NCI-H2196 treated with DMSO at 0.1 percent for 48 hours (cell line): Measurements from ENCODE around the gene CNTF.

ENCODE experiments used
- DNase-seq: peaks from one replicate; lab custom pipeline; 2025; ENCODE audit not compliant: unreplicated experiment; lab: John Stamatoyannopoulos, UW

CNTF gene

GRCh38 chr11:58606930-58607714 lies 15.3 kb upstream of the CNTF start:
- DNase-seq, result no peak

GRCh38 chr11:58608331-58608730 lies 14.1 kb upstream of the CNTF start:
- no peak for DNase-seq

GRCh38 chr11:58609723-58610122 lies 12.7 kb upstream of the CNTF start:
- no peak for DNase-seq

GRCh38 chr11:58613228-58613627 lies 9.2 kb upstream of the CNTF start:
- no peak for DNase-seq

- no peak for DNase-seq
Measured at GRCh38 chr11:58615559-58615958, 6.9 kb upstream of the CNTF start.

GRCh38 chr11:58616594-58616993 lies 5.9 kb upstream of the CNTF start:
- DNase-seq, result peak; percentile 13

- DNase-seq, result no peak
Measured at GRCh38 chr11:58617976-58618557, 4.4 kb upstream of the CNTF start.

GRCh38 chr11:58621586-58622262 lies 741 bp upstream of the CNTF start:
- DNase-seq, result no peak

GRCh38 chr11:58625086-58625485 lies 2.6 kb downstream of the CNTF start:
- no peak for DNase-seq

GRCh38 chr11:58625826-58626460 lies 3.5 kb downstream of the CNTF start:
- no peak for DNase-seq

- no peak for DNase-seq
Measured at GRCh38 chr11:58626934-58627483, 4.5 kb downstream of the CNTF start.

- no peak for DNase-seq
Measured at GRCh38 chr11:58628446-58628845, 6.0 kb downstream of the CNTF start.

GRCh38 chr11:58629857-58630256 lies 7.4 kb downstream of the CNTF start:
- peak; percentile 30 for DNase-seq

- DNase-seq, result no peak
Measured at GRCh38 chr11:58631378-58631777, 8.9 kb downstream of the CNTF start.

GRCh38 chr11:58632510-58632909 lies 10.0 kb downstream of the CNTF start:
- DNase-seq, result no peak

- DNase-seq, result no peak
Measured at GRCh38 chr11:58636587-58636986, 14.1 kb downstream of the CNTF start.

- no peak for DNase-seq
Measured at GRCh38 chr11:58637371-58637770, 14.9 kb downstream of the CNTF start.

- no peak for DNase-seq
Measured at GRCh38 chr11:58639103-58639502, 16.6 kb downstream of the CNTF start.

- no peak for DNase-seq
Measured at GRCh38 chr11:58639669-58640068, 17.2 kb downstream of the CNTF start.

- no peak for DNase-seq
Measured at GRCh38 chr11:58640386-58641023, 18.0 kb downstream of the CNTF start.

- DNase-seq, result no peak
Measured at GRCh38 chr11:58641341-58641740, 18.9 kb downstream of the CNTF start.
